ENCODE data around the gene MINDY4.

Gene MINDY4

GRCh38 chr7:30896036-30896435 is 124.8 kb downstream of the MINDY4 start:
- Histone ChIP-seq H3K36me3 (ENCODE audit: control insufficient read depth in 4 of 4, insufficient read depth in 4 of 4, low read length in 3 of 4) (no peaks in the 10 kb centered on the region), H3K4me1 (ENCODE audit: control extremely low read depth in 1 of 4, control insufficient read depth in 4 of 4, insufficient read depth in 4 of 4, low read length in 3 of 4) (no peaks in the 10 kb centered on the region), H3K9me3 (ENCODE audit: control extremely low read depth in 1 of 5, control insufficient read depth in 4 of 5, insufficient read depth in 2 of 5, low read depth in 1 of 5, low read length in 4 of 5) (peaks cover 0 to 9% (median 4%) of the 10 kb centered on the region in 5 experiments), H3K27me3 (replicated peaks in 2 of 5; ENCODE audit: control insufficient read depth in 4 of 5, insufficient read depth in 5 of 5, low read length in 4 of 5) (peaks cover 0 to 2% (median 0%) of the 10 kb centered on the region in 5 experiments), H3K27ac (ENCODE audit: insufficient read depth in 1 of 2, low read depth in 1 of 2, low read length in 2 of 2, poor library complexity in 1 of 2, severe bottlenecking in 2 of 2) (no peak overlapping the region), H3K4me3 (ENCODE audit: control insufficient read depth in 1 of 7, extremely low read depth in 1 of 7, insufficient read depth in 4 of 7, low read depth in 2 of 7, low read length in 6 of 7) (no peak overlapping the region)
- ChIA-PET CTCF (no interaction called here), POLR2A (no interaction called here)
- DNase-seq: no peak
- WGBS (ENCODE audit: insufficient coverage): 100% methylated on average over 8 of the region's 9 CpGs

DNA sequence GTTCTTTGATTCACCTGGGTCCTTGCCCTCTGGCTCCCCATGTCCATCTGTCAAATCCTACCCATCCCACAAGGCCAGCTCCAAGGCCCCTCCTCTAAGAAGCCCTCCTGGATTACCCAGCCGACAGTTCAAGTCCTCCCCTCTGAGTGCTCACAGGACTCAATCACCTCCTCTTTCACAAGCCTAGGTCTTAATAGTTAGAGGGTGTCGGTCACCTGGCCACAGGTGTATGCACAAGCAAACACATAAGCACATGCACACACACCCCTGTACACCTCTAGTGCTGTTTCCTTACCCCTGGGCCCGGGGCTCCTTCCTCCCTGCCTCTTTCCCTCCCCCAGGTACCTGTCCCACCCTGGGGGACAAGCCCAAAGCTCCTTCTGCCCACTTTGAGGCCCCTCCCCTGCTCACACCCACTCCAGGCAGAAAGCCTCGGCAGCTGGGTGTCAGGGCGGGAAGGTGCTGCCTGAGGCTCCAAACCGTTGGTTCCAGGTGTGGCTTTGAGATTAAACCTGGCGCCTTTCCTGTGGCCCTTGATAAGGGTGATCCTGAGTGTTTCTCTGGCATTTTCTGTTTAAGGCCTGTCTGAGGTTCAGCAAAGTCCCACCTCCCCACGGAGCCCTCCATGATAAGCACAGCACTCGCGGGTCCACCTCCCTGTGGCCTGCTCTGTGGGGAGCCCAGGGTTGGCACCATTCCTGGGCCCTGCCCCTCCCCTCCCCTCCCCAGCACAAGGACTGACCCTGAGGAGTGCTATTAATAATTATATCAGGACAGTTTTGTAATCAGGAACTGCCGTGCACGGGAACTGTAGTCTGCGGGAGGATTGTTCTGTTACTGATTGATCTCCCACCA is 125.8 kb downstream of the MINDY4 start:
- 65% methylated on average over 12 of the region's 13 CpGs for WGBS (ENCODE audit: insufficient coverage)
- no peaks in the 10 kb centered on the region for H3K4me1 ChIP-seq (ENCODE audit: control extremely low read depth in 1 of 4, control insufficient read depth in 4 of 4, insufficient read depth in 4 of 4, low read length in 3 of 4)
- H3K27me3 ChIP-seq (replicated peaks in 2 of 5; ENCODE audit: control insufficient read depth in 4 of 5, insufficient read depth in 5 of 5, low read length in 4 of 5): peaks cover 0 to 2% (median 0%) of the 10 kb centered on the region in 5 experiments
- no peaks in the 10 kb centered on the region for H3K36me3 ChIP-seq (ENCODE audit: control insufficient read depth in 4 of 4, insufficient read depth in 4 of 4, low read length in 3 of 4)
- H3K9me3 ChIP-seq (ENCODE audit: control extremely low read depth in 1 of 5, control insufficient read depth in 4 of 5, insufficient read depth in 2 of 5, low read depth in 1 of 5, low read length in 4 of 5): peaks cover 0 to under 1% (median 0%) of the 10 kb centered on the region in 5 experiments
- no peak overlapping the region for H3K27ac ChIP-seq (ENCODE audit: insufficient read depth in 1 of 2, low read depth in 1 of 2, low read length in 2 of 2, poor library complexity in 1 of 2, severe bottlenecking in 2 of 2)
- no peak overlapping the region for H3K4me3 ChIP-seq (ENCODE audit: control insufficient read depth in 1 of 7, extremely low read depth in 1 of 7, insufficient read depth in 4 of 7, low read depth in 2 of 7, low read length in 6 of 7)
- DNase-seq: peak; percentile 40 to 75 (median 57)
- CTCF ChIA-PET: no interaction called here
- POLR2A ChIA-PET: no interaction called here

DNA sequence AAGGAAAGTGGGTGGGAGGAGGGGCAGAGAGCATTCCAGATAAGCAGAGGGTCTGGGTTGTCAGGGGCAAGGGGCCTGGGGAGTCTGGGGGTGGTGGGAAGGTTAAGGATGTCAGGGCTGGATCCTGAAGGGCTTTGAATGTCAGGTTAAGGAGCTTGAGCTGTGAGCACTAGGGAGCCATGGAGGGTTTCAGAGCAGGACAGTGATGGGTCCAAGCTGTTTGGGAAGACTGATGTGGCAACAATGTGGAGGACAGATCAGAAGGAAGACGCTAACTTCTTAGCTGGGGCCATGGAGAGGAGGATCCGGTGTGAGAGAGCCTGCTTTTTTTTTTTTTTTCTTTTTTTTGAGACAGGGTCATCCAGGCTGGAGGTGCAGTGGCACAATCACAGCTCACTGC is 126.6 kb downstream of the MINDY4 start:
- WGBS (ENCODE audit: insufficient coverage): 100% methylated on average over 2 of the region's 2 CpGs
- CTCF ChIA-PET: no interaction called here

GRCh38 chr7:30898411-30898810 is 127.2 kb downstream of the MINDY4 start:
- WGBS (ENCODE audit: insufficient coverage): 79% methylated on average over 11 of the region's 12 CpGs
- no peaks in the 10 kb centered on the region for H3K4me1 ChIP-seq (ENCODE audit: control extremely low read depth in 1 of 4, control insufficient read depth in 4 of 4, insufficient read depth in 4 of 4, low read length in 3 of 4)
- H3K9me3 ChIP-seq (ENCODE audit: control extremely low read depth in 1 of 5, control insufficient read depth in 4 of 5, insufficient read depth in 2 of 5, low read depth in 1 of 5, low read length in 4 of 5): no peaks in the 10 kb centered on the region
- ChIA-PET CTCF (no interaction called here), POLR2A (no interaction called here)
- peaks cover 0 to 2% (median 0%) of the 10 kb centered on the region in 5 experiments for H3K27me3 ChIP-seq (replicated peaks in 2 of 5; ENCODE audit: control insufficient read depth in 4 of 5, insufficient read depth in 5 of 5, low read length in 4 of 5)
- DNase-seq: no peak
- H3K4me3 ChIP-seq (ENCODE audit: control insufficient read depth in 1 of 7, extremely low read depth in 1 of 7, insufficient read depth in 4 of 7, low read depth in 2 of 7, low read length in 6 of 7): no peak overlapping the region
- no peaks in the 10 kb centered on the region for H3K36me3 ChIP-seq (ENCODE audit: control insufficient read depth in 4 of 4, insufficient read depth in 4 of 4, low read length in 3 of 4)
- H3K27ac ChIP-seq (ENCODE audit: insufficient read depth in 1 of 2, low read depth in 1 of 2, low read length in 2 of 2, poor library complexity in 1 of 2, severe bottlenecking in 2 of 2): no peak overlapping the region

More for the DNA sequence above, 126.6 kb downstream of the MINDY4 start:
- H3K27ac ChIP-seq (ENCODE audit: insufficient read depth in 1 of 2, low read depth in 1 of 2, low read length in 2 of 2, poor library complexity in 1 of 2, severe bottlenecking in 2 of 2): no peak overlapping the region
- H3K9me3 ChIP-seq (ENCODE audit: control extremely low read depth in 1 of 5, control insufficient read depth in 4 of 5, insufficient read depth in 2 of 5, low read depth in 1 of 5, low read length in 4 of 5): no peaks in the 10 kb centered on the region
- H3K4me1 ChIP-seq (ENCODE audit: control extremely low read depth in 1 of 4, control insufficient read depth in 4 of 4, insufficient read depth in 4 of 4, low read length in 3 of 4): no peaks in the 10 kb centered on the region
- no peak overlapping the region for H3K4me3 ChIP-seq (ENCODE audit: control insufficient read depth in 1 of 7, extremely low read depth in 1 of 7, insufficient read depth in 4 of 7, low read depth in 2 of 7, low read length in 6 of 7)
- POLR2A ChIA-PET: no interaction called here
- H3K36me3 ChIP-seq (ENCODE audit: control insufficient read depth in 4 of 4, insufficient read depth in 4 of 4, low read length in 3 of 4): no peaks in the 10 kb centered on the region
- H3K27me3 ChIP-seq (replicated peaks in 2 of 5; ENCODE audit: control insufficient read depth in 4 of 5, insufficient read depth in 5 of 5, low read length in 4 of 5): peaks cover 0 to 2% (median 0%) of the 10 kb centered on the region in 5 experiments
- no peak for DNase-seq

DNA sequence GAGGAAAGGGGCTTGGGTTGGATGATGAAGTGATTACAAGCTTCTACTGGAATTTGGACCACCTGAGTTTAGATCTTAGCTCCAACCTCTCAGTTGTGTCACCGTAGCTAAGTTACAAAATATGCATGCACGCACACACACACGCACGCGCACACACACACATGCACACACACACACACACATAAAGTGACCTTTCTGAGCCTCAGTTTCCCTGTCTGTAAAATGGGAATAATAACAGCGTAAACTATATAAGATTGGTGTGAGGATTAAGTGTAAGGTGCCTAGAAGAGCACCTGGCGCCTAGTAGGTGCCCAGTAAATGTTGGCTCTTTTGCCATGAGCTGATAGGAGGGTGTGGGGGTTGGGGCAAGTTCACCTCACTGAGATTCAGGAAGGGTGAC is 127.8 kb downstream of the MINDY4 start:
- CTCF ChIA-PET: no interaction called here

GRCh38 chr7:30899630-30900029 is 128.4 kb downstream of the MINDY4 start:
- peaks cover 0 to 2% (median 0%) of the 10 kb centered on the region in 5 experiments for H3K27me3 ChIP-seq (replicated peaks in 2 of 5; ENCODE audit: control insufficient read depth in 4 of 5, insufficient read depth in 5 of 5, low read length in 4 of 5)
- H3K27ac ChIP-seq (ENCODE audit: insufficient read depth in 1 of 2, low read depth in 1 of 2, low read length in 2 of 2, poor library complexity in 1 of 2, severe bottlenecking in 2 of 2): no peak overlapping the region
- ChIA-PET CTCF (no interaction called here), POLR2A (no interaction called here)
- no peak overlapping the region for H3K4me3 ChIP-seq (ENCODE audit: control insufficient read depth in 1 of 7, extremely low read depth in 1 of 7, insufficient read depth in 4 of 7, low read depth in 2 of 7, low read length in 6 of 7)
- no peak for DNase-seq
- no peaks in the 10 kb centered on the region for H3K9me3 ChIP-seq (ENCODE audit: control extremely low read depth in 1 of 5, control insufficient read depth in 4 of 5, insufficient read depth in 2 of 5, low read depth in 1 of 5, low read length in 4 of 5)
- no peaks in the 10 kb centered on the region for H3K36me3 ChIP-seq (ENCODE audit: control insufficient read depth in 4 of 4, insufficient read depth in 4 of 4, low read length in 3 of 4)
- H3K4me1 ChIP-seq (ENCODE audit: control extremely low read depth in 1 of 4, control insufficient read depth in 4 of 4, insufficient read depth in 4 of 4, low read length in 3 of 4): no peaks in the 10 kb centered on the region
- 95% methylated on average over 3 of the region's 6 CpGs for WGBS (ENCODE audit: insufficient coverage)

More for the DNA sequence above, 127.8 kb downstream of the MINDY4 start:
- no peak overlapping the region for H3K27ac ChIP-seq (ENCODE audit: insufficient read depth in 1 of 2, low read depth in 1 of 2, low read length in 2 of 2, poor library complexity in 1 of 2, severe bottlenecking in 2 of 2)
- POLR2A ChIA-PET: no interaction called here
- H3K4me3 ChIP-seq (ENCODE audit: control insufficient read depth in 1 of 7, extremely low read depth in 1 of 7, insufficient read depth in 4 of 7, low read depth in 2 of 7, low read length in 6 of 7): no peak overlapping the region
- H3K27me3 ChIP-seq (replicated peaks in 2 of 5; ENCODE audit: control insufficient read depth in 4 of 5, insufficient read depth in 5 of 5, low read length in 4 of 5): peaks cover 0 to 2% (median 0%) of the 10 kb centered on the region in 5 experiments
- WGBS (ENCODE audit: insufficient coverage): 100% methylated on average over 3 of the region's 7 CpGs
- no peaks in the 10 kb centered on the region for H3K36me3 ChIP-seq (ENCODE audit: control insufficient read depth in 4 of 4, insufficient read depth in 4 of 4, low read length in 3 of 4)
- no peaks in the 10 kb centered on the region for H3K4me1 ChIP-seq (ENCODE audit: control extremely low read depth in 1 of 4, control insufficient read depth in 4 of 4, insufficient read depth in 4 of 4, low read length in 3 of 4)
- DNase-seq: no peak
- no peaks in the 10 kb centered on the region for H3K9me3 ChIP-seq (ENCODE audit: control extremely low read depth in 1 of 5, control insufficient read depth in 4 of 5, insufficient read depth in 2 of 5, low read depth in 1 of 5, low read length in 4 of 5)

DNA sequence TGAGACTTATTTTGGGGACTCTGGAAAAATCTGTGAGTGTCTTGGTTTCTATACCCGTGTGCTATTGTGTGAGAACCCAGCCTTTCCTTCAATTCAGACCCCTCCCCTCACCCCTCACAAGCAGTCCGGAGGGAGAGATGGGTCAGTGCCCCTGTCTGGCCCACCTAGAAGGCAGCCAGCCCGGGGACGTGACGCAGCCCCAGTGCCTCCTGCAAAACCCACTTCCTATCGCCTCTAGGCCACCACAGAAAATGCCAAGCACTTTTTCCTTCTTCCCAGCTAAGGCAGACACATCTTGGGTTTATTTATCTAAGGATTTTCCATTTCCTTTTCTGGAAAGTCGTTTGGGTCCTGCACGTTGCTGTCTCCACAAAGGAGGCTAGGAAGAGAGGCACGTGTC is 128.8 kb downstream of the MINDY4 start:
- H3K4me1 ChIP-seq (ENCODE audit: control extremely low read depth in 1 of 4, control insufficient read depth in 4 of 4, insufficient read depth in 4 of 4, low read length in 3 of 4): no peaks in the 10 kb centered on the region
- no peak overlapping the region for H3K27ac ChIP-seq (ENCODE audit: insufficient read depth in 1 of 2, low read depth in 1 of 2, low read length in 2 of 2, poor library complexity in 1 of 2, severe bottlenecking in 2 of 2)
- POLR2A ChIA-PET: no interaction called here
- no peaks in the 10 kb centered on the region for H3K9me3 ChIP-seq (ENCODE audit: control extremely low read depth in 1 of 5, control insufficient read depth in 4 of 5, insufficient read depth in 2 of 5, low read depth in 1 of 5, low read length in 4 of 5)
- H3K36me3 ChIP-seq (ENCODE audit: control insufficient read depth in 4 of 4, insufficient read depth in 4 of 4, low read length in 3 of 4): no peaks in the 10 kb centered on the region
- CTCF ChIA-PET: no interaction called here
- DNase-seq: no peak
- H3K4me3 ChIP-seq (ENCODE audit: control insufficient read depth in 1 of 7, extremely low read depth in 1 of 7, insufficient read depth in 4 of 7, low read depth in 2 of 7, low read length in 6 of 7): no peak overlapping the region
- WGBS (ENCODE audit: insufficient coverage): 68% methylated on average over 3 of the region's 9 CpGs
- H3K27me3 ChIP-seq (replicated peaks in 2 of 5; ENCODE audit: control insufficient read depth in 4 of 5, insufficient read depth in 5 of 5, low read length in 4 of 5): peaks cover 0 to 2% (median 0%) of the 10 kb centered on the region in 5 experiments

Data from common myeloid progenitor, CD34-positive (primary cell).